ENCODE measurements around the gene LHX6. TPM values are rescaled to one million over a fixed set of nuclear protein-coding genes. Genes with fewer than 3 reads are reported as not detected.

The LHX6 gene
- polyA plus RNA-seq, 1 experiment, result not detected

- CTCF ChIA-PET, result no interaction called here
- no peak for DNase-seq (ENCODE audit: low read depth, low spot score)
These were observed 40.4 kb downstream of the LHX6 start for GRCh38 chr9:122188369-122188768.

GRCh38 chr9:122186777-122187470, 41.8 kb downstream of the LHX6 start:
- H3K4me3 ChIP-seq (ENCODE audit: low read depth, low read length), result no peak overlapping the region
- H3K27me3 ChIP-seq (ENCODE audit: control insufficient read depth, insufficient read depth, low read length), result peaks cover 36% of the 10 kb centered on the region
- no peak for DNase-seq (ENCODE audit: low read depth, low spot score)
- ChIA-PET CTCF (interaction anchor here (1.3 kb wide), 1 partner anchor 29 kb away, joined by 3 read pairs; no protein-coding TSS in a partner anchor), POLR2A (no interaction called here)
- no peak overlapping the region for H3K27ac ChIP-seq (ENCODE audit: low read depth, low read length)
- H3K9me3 ChIP-seq (ENCODE audit: control insufficient read depth, insufficient read depth, low read length), result no peaks in the 10 kb centered on the region
- no peak for TF ChIP-seq CTCF (IDR thresholded peaks at IDR 0.05; ENCODE audit: low read depth, low read length)

More at GRCh38 chr9:122188369-122188768, 40.4 kb downstream of the LHX6 start:
- Histone ChIP-seq H3K9me3 (ENCODE audit: control insufficient read depth, insufficient read depth, low read length) (no peaks in the 10 kb centered on the region), H3K27ac (ENCODE audit: low read depth, low read length) (no peak overlapping the region), H3K27me3 (ENCODE audit: control insufficient read depth, insufficient read depth, low read length) (peaks cover 29% of the 10 kb centered on the region), H3K4me3 (ENCODE audit: low read depth, low read length) (no peak overlapping the region)
- POLR2A ChIA-PET, result interaction anchor here (0.6 kb wide), 1 partner anchor 115 kb away, joined by 7 read pairs; no protein-coding TSS in a partner anchor
- no peak for TF ChIP-seq CTCF (IDR thresholded peaks at IDR 0.05; ENCODE audit: low read depth, low read length)

- ChIA-PET POLR2A (no interaction called here), CTCF (interaction anchor here (1.3 kb wide), 1 partner anchor 28 kb away, joined by 3 read pairs; no protein-coding TSS in a partner anchor)
- peaks cover 34% of the 10 kb centered on the region for H3K27me3 ChIP-seq (ENCODE audit: control insufficient read depth, insufficient read depth, low read length)
- no peak overlapping the region for H3K27ac ChIP-seq (ENCODE audit: low read depth, low read length)
- no peak for DNase-seq (ENCODE audit: low read depth, low spot score)
- H3K4me3 ChIP-seq (ENCODE audit: low read depth, low read length), result no peak overlapping the region
- no peaks in the 10 kb centered on the region for H3K9me3 ChIP-seq (ENCODE audit: control insufficient read depth, insufficient read depth, low read length)
- TF ChIP-seq CTCF (IDR thresholded peaks at IDR 0.05; ENCODE audit: low read depth, low read length), result no peak
These were observed 42.5 kb downstream of the LHX6 start for GRCh38 chr9:122186301-122186700.

- Histone ChIP-seq H3K27me3 (ENCODE audit: control insufficient read depth, insufficient read depth, low read length) (peaks cover 34% of the 10 kb centered on the region), H3K4me3 (ENCODE audit: low read depth, low read length) (no peak overlapping the region), H3K9me3 (ENCODE audit: control insufficient read depth, insufficient read depth, low read length) (no peaks in the 10 kb centered on the region), H3K27ac (ENCODE audit: low read depth, low read length) (no peak overlapping the region)
- TF ChIP-seq CTCF (IDR thresholded peaks at IDR 0.05; ENCODE audit: low read depth, low read length), result no peak
- ChIA-PET POLR2A (no interaction called here), CTCF (no interaction called here)
- DNase-seq (ENCODE audit: low read depth, low spot score), result no peak
These were observed 44.2 kb downstream of the LHX6 start for GRCh38 chr9:122184551-122184950.

GRCh38 chr9:122183501-122183900, 45.3 kb downstream of the LHX6 start:
- ChIA-PET CTCF (interaction anchor here (1.1 kb wide), 1 partner anchor 84 kb away, joined by 3 read pairs; no protein-coding TSS in a partner anchor), POLR2A (no interaction called here)
- no peaks in the 10 kb centered on the region for H3K9me3 ChIP-seq (ENCODE audit: control insufficient read depth, insufficient read depth, low read length)
- TF ChIP-seq CTCF (IDR thresholded peaks at IDR 0.05; ENCODE audit: low read depth, low read length), result no peak
- no peak overlapping the region for H3K27ac ChIP-seq (ENCODE audit: low read depth, low read length)
- DNase-seq (ENCODE audit: low read depth, low spot score), result no peak
- no peak overlapping the region for H3K4me3 ChIP-seq (ENCODE audit: low read depth, low read length)
- peaks cover 34% of the 10 kb centered on the region for H3K27me3 ChIP-seq (ENCODE audit: control insufficient read depth, insufficient read depth, low read length)
